Measurements from ENCODE around the gene RPH3AL. TPM values are rescaled to one million over a fixed set of nuclear protein-coding genes. Genes with fewer than 3 reads are reported as not detected.

Gene RPH3AL
- total RNA-seq, 3 donors from 2014 or later (not counting 1 experiment from before 2014, with no cell fraction given), result 7.2 to 9.9 (median 7.9) TPM

DNA sequence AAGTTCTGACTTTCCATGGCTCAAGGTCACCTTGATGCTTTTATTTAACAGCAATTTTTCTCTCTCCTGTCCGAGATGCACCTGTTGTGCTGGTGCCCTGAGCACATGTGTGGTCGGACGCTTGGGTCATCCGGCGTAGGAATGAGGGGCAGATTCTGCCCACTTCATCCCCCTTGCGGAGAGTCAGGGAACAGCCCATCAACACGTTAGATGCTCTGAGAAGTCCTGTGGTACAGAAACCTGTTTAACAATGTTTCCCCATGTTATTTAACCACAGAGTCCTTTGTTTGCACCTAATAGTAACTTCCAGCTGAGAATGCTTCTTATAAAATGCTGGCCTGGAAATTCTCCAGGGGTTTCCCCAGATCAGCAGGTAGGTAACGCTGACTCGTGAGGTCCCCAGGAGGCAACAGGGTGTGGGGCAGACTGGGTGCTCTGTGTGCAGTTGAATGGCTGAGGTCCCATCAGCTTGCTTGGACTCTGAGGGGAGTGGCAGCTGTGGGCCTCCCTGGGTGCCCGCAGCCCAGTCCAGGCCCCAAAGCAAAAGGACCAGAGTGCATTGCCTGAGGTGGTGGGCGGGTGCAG, 189.0 kb downstream of the RPH3AL start:
- ATAC-seq, result no peak
- Histone ChIP-seq H3K4me3 (ENCODE audit: low read length) (no peak overlapping the region), H3K27me3 (ENCODE audit: control insufficient read depth, insufficient read depth, low read length) (no peaks in the 10 kb centered on the region), H3K36me3 (ENCODE audit: control insufficient read depth, insufficient read depth, low read length) (no peaks in the 10 kb centered on the region), H3K9me3 (ENCODE audit: control insufficient read depth, insufficient read depth, low read length) (no peaks in the 10 kb centered on the region), H3K4me1 (ENCODE audit: control insufficient read depth, insufficient read depth, low read length) (no peaks in the 10 kb centered on the region), H3K27ac (ENCODE audit: low read length) (no peak overlapping the region)
- TF ChIP-seq, protein P1, sequence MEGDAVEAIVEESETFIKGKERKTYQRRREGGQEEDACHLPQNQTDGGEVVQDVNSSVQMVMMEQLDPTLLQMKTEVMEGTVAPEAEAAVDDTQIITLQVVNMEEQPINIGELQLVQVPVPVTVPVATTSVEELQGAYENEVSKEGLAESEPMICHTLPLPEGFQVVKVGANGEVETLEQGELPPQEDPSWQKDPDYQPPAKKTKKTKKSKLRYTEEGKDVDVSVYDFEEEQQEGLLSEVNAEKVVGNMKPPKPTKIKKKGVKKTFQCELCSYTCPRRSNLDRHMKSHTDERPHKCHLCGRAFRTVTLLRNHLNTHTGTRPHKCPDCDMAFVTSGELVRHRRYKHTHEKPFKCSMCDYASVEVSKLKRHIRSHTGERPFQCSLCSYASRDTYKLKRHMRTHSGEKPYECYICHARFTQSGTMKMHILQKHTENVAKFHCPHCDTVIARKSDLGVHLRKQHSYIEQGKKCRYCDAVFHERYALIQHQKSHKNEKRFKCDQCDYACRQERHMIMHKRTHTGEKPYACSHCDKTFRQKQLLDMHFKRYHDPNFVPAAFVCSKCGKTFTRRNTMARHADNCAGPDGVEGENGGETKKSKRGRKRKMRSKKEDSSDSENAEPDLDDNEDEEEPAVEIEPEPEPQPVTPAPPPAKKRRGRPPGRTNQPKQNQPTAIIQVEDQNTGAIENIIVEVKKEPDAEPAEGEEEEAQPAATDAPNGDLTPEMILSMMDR (IDR thresholded peaks at IDR 0.05), result no peak
- 83% methylated on average over 11 of the region's 11 CpGs for WGBS (ENCODE audit: insufficient coverage)
- intact Hi-C loops (cut with micrococcal nuclease), result no loop called here
- no peaks in the 10 kb centered on the region for H3K27me3 Mint-ChIP-seq (ENCODE audit: low read depth in 2 of 2)
- no peak for DNase-seq
- H3K9me3 Mint-ChIP-seq, result no peaks in the 10 kb centered on the region
- H3K36me3 Mint-ChIP-seq, result no peaks in the 10 kb centered on the region
- H3K27ac Mint-ChIP-seq, result no peak overlapping the region
- no peaks in the 10 kb centered on the region for H3K4me1 Mint-ChIP-seq
- H3K4me3 Mint-ChIP-seq, result no peak overlapping the region

GRCh38 chr17:162689-163088, 189.9 kb downstream of the RPH3AL start:
- Histone ChIP-seq H3K27ac (ENCODE audit: low read length) (no peak overlapping the region), H3K9me3 (ENCODE audit: control insufficient read depth, insufficient read depth, low read length) (no peaks in the 10 kb centered on the region), H3K27me3 (ENCODE audit: control insufficient read depth, insufficient read depth, low read length) (no peaks in the 10 kb centered on the region), H3K4me3 (ENCODE audit: low read length) (no peak overlapping the region), H3K4me1 (ENCODE audit: control insufficient read depth, insufficient read depth, low read length) (no peaks in the 10 kb centered on the region), H3K36me3 (ENCODE audit: control insufficient read depth, insufficient read depth, low read length) (no peaks in the 10 kb centered on the region)
- intact Hi-C loops (cut with micrococcal nuclease), result no loop called here
- H3K4me3 Mint-ChIP-seq, result no peak overlapping the region
- H3K4me1 Mint-ChIP-seq, result no peaks in the 10 kb centered on the region
- no peak for DNase-seq
- no peak for ATAC-seq
- no peaks in the 10 kb centered on the region for H3K27me3 Mint-ChIP-seq (ENCODE audit: low read depth in 2 of 2)
- H3K27ac Mint-ChIP-seq, result no peak overlapping the region
- no peaks in the 10 kb centered on the region for H3K9me3 Mint-ChIP-seq
- no peaks in the 10 kb centered on the region for H3K36me3 Mint-ChIP-seq
- TF ChIP-seq, protein P1 (IDR thresholded peaks at IDR 0.05), result no peak
- 90% methylated on average over 11 of the region's 11 CpGs for WGBS (ENCODE audit: insufficient coverage)

Other genes starting within 250 kb of the RPH3AL start
- not detected for gene SCGB1C2, start 215.2 kb downstream of the RPH3AL start, total RNA-seq
- gene DOC2B, start 171.2 kb downstream of the RPH3AL start, total RNA-seq, result under 1 TPM in 2 of 3 donors, not detected in 1; 0.07 to 0.20 TPM
- gene RFLNB, start 93.1 kb upstream of the RPH3AL start, total RNA-seq, result 10 to 100 TPM; 24.1 to 88.1 (median 28.2) TPM

Data from natural killer cell (primary cell).